ENCODE results near the gene CCDC88C.
"Not testable (repeated sequence)": the region's sequence is repeated elsewhere in the genome, so short reads cannot be mapped to it uniquely, and the experiment has no call there.

The CCDC88C gene

GRCh38 chr14:91416744-91417119 lies 888 bp downstream of the CCDC88C start:
- peak in 1 of 51 donors; percentile 7 for DNase-seq

DNA sequence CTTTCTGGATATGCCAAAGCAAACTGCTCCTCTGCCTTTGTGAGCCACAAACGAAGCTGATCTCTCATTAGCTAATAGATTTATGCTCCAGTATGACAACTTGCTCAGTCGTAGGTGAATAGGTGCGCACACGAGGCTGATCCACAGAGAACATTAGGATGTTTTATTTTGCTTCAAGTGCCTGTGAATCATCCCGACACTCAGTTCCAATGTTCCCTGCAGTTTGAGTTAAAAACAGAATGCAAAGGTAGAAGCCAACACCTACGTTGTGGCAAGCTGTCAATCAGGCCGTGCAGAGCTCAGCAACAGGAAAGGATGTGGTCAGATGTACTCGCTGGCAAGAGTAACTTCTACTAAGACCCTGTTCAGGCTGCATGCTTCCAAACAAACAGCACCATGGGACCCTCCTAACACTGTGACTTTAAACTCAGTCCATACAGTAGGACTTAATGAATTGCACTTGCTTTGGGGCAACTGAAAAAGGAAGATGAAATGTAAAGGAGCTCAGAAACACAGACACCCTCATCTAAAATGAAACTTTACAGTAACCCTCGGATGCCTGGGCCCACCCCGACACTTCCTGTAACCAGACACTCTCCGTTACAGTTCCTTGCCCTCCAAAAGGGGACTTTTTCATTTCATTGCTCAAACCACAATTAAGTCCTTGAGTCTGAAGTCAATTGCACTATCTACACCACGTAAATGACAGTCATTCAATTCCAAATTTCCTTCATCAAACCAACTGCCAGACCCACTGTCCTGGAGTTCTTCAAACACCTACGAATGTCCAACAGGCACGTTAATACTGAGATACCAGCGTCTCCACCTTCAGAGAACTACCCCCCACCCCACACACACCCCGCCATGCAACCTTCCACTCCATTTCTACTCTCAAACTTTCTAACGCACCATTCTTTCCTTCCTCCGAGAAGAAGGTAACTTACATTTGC lies 1.6 kb downstream of the CCDC88C start:
- DNase-seq: peak in 1 of 51 donors; percentile 40

DNA sequence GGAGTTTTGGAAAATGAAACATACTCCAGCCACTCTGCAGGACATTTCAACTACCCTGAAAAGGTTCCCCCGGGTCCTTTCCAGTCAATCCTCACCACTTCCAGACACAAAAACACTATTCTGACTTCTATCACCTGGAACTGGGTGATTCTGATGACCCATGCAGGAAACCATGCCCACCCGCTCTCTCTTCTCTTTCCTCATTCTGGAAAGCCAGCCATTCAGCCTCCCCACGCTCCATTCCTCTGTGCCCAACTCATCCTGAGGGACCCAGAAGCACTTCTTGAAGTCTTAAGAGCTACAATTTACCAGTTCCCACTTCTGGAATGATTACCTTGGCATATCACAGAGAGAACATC lies 3.2 kb downstream of the CCDC88C start:
- DNase-seq: no peak

- DNase-seq: no peak
These were observed 3.8 kb downstream of the CCDC88C start for GRCh38 chr14:91413547-91414474.

GRCh38 chr14:91412939-91413338 lies 4.7 kb downstream of the CCDC88C start:
- DNase-seq: no peak

DNA sequence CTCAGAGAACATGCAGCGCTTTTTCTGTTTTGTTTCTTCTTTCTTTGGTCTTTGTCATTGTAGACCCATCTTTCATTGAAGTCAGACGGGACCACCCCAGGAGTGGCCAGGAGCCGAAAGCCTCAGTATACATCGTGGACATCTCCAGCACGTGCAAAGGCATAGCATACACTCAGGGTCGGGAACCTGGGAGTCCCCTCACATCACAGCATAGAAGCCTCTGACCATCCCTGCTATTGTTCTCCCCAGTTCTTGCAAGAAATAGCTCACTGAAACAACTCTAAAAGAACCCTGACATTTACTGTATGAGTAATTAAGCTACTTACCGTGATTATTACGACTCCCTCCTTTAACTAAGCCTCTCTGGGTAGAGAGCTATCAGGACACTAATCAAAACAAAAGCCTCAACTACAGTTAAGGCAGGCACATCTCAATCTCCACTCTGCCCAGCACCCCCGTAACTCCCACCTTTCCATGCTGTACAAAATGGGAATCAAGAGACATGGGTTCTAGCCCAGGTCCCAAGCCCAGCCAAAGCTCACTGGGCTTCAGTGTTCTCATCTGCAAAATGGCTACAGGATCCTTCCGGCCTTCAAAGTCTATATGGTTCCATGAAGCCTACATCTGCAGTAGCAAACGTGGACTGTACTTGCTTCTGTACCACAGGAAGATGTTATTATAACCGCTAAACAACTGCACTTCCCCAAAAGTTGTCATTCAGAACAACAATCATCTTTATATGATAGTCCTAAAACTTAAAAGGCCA lies 6.7 kb downstream of the CCDC88C start:
- DNase-seq: no peak

DNA sequence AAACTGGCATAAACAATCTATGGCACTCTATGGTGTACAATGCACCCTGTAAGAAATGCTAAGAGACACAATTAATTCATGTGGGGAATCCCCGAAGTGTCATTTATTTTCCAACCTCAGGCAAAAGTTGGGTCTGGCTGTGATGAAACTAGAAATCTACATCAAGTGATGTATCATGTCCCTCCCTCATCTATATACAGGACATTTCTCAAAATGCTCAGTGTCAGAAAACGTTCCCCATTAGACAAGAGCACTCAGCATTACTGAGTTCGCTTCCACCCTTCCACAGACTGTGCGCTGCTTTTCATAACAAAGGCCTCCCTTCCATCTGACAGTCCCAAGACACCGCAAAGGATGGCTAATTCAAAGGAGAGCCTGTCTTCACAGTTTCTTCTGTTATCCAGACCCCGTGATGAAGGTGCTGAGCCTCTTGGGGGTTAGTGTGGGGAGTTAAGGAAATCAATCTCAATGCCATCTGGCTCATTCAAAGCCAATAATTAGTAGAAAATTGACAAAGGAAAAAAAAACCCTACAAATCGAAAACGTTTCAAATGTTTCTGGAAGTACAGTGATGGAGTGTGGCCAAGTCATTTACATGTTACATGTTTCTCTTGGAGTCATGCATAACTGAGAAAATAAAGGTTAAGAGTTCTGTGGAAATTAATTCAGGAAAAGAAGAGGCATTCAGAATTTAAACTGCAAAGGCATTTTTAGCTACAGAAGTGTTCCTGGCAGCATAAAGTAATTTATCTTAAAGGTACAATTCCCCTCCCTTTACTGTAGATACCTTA lies 7.5 kb downstream of the CCDC88C start:
- DNase-seq: no peak

DNA sequence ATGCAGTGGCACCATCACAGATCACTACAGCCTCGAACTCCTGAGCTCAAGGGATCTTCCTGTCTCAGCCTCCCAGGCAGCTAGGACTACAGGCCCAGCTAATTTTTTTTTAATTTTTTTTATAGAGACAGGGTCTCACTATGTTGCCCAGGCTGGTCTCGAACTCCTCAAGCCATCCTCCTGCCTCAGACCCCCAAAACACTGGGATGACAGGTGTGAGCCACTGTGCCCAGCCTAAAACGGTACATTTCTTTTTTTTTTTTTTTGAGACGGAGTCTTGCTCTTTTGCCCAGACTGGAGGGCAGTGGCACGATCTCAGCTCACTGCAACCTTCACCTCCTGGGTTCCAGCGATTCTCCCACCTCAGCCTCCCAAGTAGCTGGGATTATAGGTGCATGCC lies 8.4 kb downstream of the CCDC88C start:
- not testable (repeated sequence) for DNase-seq

- DNase-seq: no peak
These were observed 10.6 kb downstream of the CCDC88C start for GRCh38 chr14:91406982-91407381.

DNA sequence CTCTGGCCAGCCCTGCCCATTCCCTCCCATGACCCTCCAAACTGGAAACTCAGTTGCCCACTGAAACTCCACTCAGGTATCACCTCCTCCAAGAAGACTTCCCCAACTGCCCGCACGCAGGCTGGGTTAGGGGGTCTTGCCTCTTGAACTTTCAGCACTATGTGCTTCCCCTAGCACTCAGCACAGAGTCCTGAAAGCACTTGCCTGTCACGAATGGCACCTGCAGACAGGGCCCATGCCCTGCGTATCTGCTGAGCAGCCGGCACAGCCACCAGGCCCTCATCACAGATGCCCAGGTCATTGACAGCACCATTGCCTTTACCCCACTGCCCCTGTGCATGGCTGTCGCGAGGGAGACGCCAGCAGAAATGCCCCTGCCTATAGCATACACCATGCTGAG lies 11.2 kb downstream of the CCDC88C start:
- DNase-seq: no peak

DNA sequence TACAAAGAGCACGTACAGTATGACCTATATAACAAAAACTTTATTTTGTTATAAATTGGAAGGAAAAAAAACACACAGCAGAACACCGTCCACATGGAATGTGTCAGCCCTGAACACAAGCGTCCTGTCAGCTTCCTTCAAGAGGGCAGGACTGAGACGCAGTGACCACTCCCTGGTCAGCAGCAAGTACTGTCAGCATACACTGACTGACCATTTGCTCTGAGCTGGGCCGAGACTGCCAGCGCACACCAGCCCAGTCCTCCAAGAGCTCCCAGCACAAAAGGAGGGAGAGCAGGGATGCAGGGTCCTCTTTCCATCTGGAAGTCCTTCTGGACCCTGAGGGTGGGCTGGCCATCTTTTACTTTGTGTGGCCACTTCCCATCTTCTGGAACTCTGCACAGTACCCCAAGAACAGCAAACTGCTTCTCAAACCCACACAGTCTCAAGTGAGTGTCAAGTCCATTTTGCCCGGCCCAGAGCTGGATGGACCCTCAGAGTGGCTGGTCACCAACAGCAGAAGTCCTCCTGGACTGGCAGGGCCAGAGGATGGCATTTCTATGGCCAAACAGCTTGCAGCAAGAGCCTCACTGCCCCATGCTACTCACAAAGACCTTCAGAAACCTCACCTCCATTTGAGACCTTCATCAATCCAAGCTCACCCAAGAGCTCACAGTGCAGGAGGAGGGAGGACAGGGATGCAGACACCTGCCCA lies 11.7 kb downstream of the CCDC88C start:
- no peak for DNase-seq

GRCh38 chr14:91405241-91405721 lies 12.3 kb downstream of the CCDC88C start:
- no peak for DNase-seq

DNA sequence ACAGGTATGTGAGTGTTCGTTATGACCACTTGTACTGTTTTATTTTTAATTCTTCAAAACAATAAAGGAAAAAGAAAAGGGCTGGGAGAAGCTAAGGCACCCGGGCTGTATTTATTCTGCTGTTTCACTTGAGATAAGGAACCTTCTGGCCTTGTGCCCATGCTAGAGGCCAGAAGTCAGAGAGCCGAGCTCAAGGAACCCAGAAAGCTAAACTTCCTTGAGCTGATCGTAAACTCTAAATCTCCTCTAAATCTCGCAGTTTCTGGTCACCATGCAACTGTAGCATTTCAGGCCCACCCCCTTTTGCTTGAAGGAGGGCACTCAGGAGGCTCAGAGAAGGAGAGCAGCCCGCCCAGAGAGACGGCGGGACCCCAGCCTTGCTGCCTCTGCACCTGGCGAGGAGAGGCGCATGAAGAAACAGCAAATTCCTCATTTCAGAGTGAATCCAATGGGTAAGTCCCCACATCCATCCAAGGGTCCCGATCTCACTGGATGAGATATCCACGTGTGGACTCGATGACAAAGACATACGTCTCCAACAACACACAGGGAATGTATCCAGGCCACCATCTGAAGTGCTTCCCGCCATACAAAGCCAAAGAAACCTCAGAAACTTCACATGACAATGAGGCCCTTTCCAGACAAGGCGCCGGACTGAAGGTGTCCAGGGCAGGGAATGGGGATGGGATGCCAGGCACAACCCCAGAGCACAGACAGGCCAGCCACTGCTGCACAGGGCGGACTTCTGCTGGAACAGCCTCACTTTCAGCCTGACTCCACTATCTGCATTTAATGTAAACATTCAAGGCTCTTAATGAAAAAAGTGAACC lies 14.6 kb downstream of the CCDC88C start:
- DNase-seq: no peak

DNA sequence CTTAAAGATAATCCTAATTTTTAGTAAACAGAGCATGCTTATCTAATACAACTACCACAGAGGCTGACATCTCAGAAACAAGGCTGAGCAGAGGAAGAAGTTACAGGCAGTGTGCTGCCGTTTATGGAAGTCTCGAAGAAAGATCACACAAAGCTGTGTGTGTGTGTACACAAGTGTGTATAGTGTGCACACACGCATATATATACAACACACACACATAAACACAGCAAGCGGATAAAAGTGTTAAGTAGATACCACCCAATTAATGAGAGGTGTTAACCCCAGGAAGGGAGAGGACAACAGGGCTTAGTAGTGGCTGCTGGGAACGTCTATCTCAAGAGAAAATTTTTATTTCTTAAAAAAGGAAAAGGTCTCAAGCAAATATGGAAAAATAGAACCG lies 15.3 kb downstream of the CCDC88C start:
- DNase-seq: no peak

DNA sequence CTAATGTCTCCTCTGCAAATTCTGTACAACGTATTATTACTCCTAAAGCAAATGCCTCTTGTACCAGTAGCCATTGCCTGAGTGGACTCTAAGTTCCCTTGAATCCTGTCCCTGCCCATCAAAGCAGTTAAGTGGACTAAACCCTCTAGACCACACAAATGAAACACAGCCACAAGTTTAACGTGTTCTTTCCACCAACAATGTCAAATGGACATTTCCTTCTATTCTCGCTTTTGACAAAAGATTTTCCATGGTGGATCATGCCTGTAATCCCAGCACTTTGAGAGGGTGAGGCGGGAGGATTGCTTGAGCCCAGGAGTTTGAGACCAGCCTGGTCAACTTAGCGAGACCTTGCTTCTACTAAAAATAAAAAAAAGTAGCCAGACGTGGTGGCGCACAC lies 15.9 kb downstream of the CCDC88C start:
- no peak for DNase-seq

GRCh38 chr14:91400696-91401095 lies 16.9 kb downstream of the CCDC88C start:
- no peak for DNase-seq

- no peak for DNase-seq
These were observed 17.6 kb downstream of the CCDC88C start for GRCh38 chr14:91399868-91400640.

DNA sequence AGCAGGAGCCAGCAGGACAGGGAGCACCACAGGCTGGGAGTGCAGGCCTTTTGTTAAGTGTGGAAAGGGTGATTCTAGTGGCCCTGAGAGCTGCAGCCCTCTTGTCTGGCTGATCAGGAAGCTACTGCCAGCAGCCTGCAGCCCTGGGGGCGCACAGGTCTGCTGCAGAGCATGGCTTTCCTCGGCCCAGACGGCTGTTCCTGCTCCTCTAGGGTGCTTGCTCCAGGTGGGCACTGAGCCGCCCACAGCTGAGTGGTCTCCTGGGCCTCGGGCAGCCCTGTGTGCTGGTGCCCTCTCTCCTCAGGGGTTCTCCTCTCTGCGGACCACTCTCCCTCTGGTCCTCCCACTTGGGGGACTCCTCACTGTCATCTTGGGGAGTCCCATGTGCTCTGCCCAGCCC lies 18.9 kb downstream of the CCDC88C start:
- no peak for DNase-seq

Measured in hypothalamus (tissue), 51 donors.